Panc1 (cell line): ENCODE data around the gene CKM.

Source experiments
- POLR2AphosphoS5 ChIP-seq: IDR thresholded peaks from 2 replicates; pipeline ENCODE4 v1.6.1; 2012; ENCODE audit warnings: mild to moderate bottlenecking, low read depth, low read length, moderate library complexity
- SIN3A ChIP-seq: IDR thresholded peaks from 2 replicates; pipeline ENCODE4 v1.6.1; 2012; ENCODE audit warnings: low read depth, mild to moderate bottlenecking, low read length, moderate library complexity, borderline replicate concordance; ENCODE audit not compliant: insufficient read depth
- TCF7L2 ChIP-seq: IDR thresholded peaks from 2 replicates; pipeline ENCODE4 v1.6.1; 2011; ENCODE audit warnings: mild to moderate bottlenecking, low read depth, low read length, inconsistent platforms
- TF ChIP-seq, protein P1 (sequence below): fragments of 450-650 bp; IDR thresholded peaks from 2 replicates; pipeline ENCODE4 v1.5.1; 2017; ENCODE audit warnings: mild to moderate bottlenecking
- TF ChIP-seq, protein P2 (sequence below), 2 experiments: IDR thresholded peaks; 2 replicates each; pipeline ENCODE4 v1.6.1; 2011 to 2012; ENCODE audit warnings: low read depth in 2 of 2, control low read depth in 1 of 2, low read length in 1 of 2, mild to moderate bottlenecking in 1 of 2, moderate library complexity in 1 of 2; ENCODE audit not compliant: insufficient read depth in 1 of 2

DNA sequence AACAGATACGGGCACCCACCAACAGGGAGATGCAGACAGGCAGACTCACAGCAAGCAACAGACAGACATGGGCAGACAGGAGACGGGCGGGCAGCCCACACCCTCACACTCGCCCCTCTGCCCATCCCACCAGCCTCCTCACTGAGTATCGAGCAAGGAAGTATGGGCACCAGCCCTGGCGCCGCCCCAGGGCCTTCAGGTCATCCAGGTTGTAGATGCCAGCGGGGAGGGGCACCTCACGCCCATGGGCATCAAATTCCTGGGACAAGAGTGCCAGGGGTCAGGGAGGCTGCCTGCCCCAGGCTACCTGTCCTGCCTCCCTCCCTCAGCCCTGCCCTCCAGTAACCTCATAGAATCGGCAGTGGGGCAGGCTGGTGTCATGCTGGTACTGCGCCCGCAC, 42.0 kb upstream of the CKM start:
- TF ChIP-seq POLR2AphosphoS5 (no peak), SIN3A (no peak), TCF7L2 (no peak)
- TF ChIP-seq, protein P1, sequence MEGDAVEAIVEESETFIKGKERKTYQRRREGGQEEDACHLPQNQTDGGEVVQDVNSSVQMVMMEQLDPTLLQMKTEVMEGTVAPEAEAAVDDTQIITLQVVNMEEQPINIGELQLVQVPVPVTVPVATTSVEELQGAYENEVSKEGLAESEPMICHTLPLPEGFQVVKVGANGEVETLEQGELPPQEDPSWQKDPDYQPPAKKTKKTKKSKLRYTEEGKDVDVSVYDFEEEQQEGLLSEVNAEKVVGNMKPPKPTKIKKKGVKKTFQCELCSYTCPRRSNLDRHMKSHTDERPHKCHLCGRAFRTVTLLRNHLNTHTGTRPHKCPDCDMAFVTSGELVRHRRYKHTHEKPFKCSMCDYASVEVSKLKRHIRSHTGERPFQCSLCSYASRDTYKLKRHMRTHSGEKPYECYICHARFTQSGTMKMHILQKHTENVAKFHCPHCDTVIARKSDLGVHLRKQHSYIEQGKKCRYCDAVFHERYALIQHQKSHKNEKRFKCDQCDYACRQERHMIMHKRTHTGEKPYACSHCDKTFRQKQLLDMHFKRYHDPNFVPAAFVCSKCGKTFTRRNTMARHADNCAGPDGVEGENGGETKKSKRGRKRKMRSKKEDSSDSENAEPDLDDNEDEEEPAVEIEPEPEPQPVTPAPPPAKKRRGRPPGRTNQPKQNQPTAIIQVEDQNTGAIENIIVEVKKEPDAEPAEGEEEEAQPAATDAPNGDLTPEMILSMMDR = no peak
- TF ChIP-seq, protein P2, sequence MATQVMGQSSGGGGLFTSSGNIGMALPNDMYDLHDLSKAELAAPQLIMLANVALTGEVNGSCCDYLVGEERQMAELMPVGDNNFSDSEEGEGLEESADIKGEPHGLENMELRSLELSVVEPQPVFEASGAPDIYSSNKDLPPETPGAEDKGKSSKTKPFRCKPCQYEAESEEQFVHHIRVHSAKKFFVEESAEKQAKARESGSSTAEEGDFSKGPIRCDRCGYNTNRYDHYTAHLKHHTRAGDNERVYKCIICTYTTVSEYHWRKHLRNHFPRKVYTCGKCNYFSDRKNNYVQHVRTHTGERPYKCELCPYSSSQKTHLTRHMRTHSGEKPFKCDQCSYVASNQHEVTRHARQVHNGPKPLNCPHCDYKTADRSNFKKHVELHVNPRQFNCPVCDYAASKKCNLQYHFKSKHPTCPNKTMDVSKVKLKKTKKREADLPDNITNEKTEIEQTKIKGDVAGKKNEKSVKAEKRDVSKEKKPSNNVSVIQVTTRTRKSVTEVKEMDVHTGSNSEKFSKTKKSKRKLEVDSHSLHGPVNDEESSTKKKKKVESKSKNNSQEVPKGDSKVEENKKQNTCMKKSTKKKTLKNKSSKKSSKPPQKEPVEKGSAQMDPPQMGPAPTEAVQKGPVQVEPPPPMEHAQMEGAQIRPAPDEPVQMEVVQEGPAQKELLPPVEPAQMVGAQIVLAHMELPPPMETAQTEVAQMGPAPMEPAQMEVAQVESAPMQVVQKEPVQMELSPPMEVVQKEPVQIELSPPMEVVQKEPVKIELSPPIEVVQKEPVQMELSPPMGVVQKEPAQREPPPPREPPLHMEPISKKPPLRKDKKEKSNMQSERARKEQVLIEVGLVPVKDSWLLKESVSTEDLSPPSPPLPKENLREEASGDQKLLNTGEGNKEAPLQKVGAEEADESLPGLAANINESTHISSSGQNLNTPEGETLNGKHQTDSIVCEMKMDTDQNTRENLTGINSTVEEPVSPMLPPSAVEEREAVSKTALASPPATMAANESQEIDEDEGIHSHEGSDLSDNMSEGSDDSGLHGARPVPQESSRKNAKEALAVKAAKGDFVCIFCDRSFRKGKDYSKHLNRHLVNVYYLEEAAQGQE (IDR thresholded peaks at IDR 0.05; ENCODE audit: insufficient read depth in 1 of 2, low read depth in 2 of 2, low read length in 1 of 2) = no peak
